Left renal pelvis (tissue), 4 donors: ENCODE measurements around the gene RCN2. TPM values are rescaled to one million over a fixed set of nuclear protein-coding genes. Genes with fewer than 3 reads are reported as not detected.

Experiments
- DNase-seq, 4 donors: peaks; one replicate each; pipeline ENCODE4 v3.0.0-alpha.2; 2013; ENCODE audit warnings: low read depth in 4 of 4, low spot score in 3 of 4
- polyA plus RNA-seq, 4 donors: library from polyadenylated mRNA; unstranded; fragments of 120-200 nt; gene quantifications; one replicate each; pipeline ENCODE4 v1.2.1, GENCODE V29; 2013; ENCODE audit not compliant: insufficient read length in 4 of 4

RCN2 gene
- polyA plus RNA-seq, 4 donors = 181 to 296 (median 210) TPM

- no peak for DNase-seq
These were observed 41.1 kb downstream of the RCN2 start for GRCh38 chr15:76972389-76973361.

GRCh38 chr15:76973362-76973743 is 41.8 kb downstream of the RCN2 start:
- no peak for DNase-seq

- no peak for DNase-seq
These were observed 42.4 kb downstream of the RCN2 start for GRCh38 chr15:76973906-76974305.

- DNase-seq = no peak
These were observed 43.0 kb downstream of the RCN2 start for GRCh38 chr15:76974456-76975036.

DNA sequence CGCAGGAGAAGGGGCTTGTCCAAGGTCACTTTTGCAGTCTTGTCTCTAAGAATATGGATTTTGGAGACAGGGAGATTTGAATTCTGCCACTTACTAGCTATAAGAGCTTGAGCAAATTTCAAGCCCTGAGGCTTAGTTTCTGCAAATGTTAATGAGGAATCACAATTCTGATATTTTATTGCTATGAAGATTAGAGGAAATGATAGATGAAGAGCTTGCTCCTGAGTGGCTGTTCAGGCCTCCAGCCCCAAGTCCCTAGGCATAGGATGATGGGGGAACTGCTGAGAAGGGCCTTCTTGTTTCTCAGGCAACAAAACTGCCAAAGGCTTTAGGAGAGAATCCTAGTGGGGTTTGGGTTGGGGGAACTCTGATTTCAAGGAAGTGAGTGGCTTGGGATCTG is 44.6 kb downstream of the RCN2 start:
- DNase-seq = no peak

DNA sequence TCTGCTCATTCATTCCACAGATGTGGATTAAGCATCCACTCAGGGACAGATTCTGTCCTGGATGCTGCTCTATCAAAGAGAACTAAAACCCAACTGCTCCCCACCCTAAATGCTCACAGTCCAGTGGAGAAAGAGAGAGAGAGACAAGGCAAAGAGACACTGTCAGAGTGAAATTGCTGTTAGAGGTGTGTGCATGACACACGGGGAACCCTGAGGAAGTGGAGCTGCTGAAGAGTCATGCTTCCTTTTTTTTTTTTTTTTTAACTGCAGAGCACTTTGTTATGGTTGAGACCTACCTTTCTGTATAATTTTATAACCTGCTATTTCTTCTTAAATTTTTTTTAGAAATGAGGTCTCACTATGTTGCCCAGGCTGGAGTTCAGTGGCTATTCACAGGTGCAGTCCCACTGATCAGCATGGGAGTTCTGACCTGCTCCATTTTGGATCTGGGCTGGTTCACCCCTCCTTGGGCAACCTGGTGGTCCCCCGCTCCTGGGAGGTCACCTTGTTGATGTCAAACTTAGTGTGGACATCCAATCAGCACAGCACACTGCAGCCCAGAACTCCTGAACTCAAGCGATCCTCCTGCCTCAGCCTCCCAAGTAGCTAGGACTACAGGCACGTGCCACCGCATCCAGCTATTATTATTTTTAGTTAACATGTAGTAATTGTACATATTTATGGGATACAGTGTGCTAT is 45.2 kb downstream of the RCN2 start:
- DNase-seq = no peak

DNA sequence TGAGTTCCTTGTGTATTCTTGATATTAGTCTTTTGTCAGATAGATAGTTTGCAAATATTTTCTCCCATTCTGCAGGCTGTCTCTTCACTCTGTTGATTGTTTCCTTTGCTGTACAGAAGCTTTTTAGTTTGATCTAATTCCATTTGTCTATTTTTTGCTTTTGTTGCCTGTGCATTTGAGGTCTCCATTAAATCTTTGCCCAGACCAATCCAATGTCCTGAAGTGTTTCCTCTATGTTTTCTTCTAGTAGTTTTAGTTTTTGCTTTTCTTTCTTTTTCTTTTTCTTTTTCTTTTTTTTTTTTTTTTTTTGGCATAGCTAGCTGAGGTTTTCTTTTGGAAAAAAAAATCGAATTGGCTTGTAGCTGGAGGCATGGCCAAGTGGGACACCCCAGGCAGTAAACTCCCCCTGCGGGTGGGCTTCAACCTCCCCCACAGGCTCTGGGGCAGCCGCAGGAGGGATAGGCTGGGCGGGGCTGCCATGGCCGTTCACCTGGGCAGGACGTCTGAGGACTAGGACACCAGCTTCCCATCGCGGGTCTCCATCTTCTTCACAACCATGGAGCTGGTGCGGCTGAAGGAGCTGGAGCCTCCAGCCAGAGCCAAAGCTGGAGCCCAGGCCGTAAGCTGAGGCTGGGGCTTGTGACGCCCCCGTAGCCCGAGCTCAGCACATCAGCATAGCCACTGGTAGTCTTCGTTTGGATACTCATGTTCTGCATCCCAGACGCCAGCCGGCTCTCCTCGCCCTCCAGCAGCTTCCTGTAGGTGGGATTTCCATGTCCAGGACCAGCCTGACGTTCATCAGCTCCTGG is 47.2 kb downstream of the RCN2 start:
- DNase-seq = no peak

DNA sequence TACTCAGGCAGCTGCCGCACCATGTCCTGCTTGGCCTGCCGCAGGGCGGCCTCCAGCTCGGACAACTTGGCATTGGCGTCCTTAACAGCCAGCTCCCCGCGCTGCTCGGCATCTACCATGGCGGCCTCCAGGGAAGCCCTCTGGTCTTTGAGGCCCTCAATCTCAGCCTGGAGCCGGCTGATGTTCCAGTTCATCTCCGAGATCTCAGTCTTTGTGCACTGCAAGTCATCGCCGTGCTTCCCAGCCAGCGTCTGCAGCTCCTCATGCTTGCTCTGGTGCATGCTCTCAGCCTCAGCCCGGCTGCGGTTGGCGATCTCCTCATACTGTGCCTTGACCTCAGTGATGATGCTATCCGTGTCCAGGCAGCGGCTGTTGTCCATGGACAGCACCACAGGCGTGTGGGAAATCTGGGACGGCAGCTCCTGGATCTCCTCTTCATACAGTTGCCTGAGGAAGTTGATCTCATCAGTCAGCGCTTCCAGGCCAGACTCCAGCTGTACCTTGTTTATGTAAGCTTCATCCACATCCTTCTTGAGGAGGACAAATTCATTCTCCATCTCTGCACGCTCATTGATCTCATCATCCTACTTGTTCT is 47.9 kb downstream of the RCN2 start:
- DNase-seq = no peak

DNA sequence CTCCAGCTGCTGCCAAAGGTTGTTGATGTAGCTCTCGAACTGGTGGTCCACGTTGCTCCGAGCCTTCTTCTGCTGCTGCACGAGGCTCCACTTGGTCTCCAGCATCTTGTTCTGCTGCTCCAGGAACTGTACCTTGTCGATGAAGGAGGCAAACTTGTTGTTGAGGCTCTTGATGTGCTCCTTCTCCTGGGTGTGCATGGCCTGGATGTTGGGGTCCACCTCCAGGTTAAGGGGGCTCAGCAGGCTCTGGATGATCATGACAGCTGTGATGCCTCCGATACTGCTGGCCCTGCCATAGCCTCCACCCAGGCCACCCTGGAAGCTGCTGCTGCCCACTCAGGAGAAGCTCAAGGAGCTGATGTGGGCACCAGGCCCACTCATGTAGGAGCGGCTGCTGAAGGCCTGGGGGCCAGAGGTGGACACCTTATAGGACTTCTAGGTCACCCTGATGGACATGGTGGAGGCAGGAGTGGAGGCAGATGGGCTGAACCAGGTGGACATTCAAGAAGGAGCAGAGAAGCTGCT is 48.5 kb downstream of the RCN2 start:
- DNase-seq = no peak

- DNase-seq = no peak
These were observed 50.8 kb downstream of the RCN2 start for GRCh38 chr15:76982356-76982755.

DNA sequence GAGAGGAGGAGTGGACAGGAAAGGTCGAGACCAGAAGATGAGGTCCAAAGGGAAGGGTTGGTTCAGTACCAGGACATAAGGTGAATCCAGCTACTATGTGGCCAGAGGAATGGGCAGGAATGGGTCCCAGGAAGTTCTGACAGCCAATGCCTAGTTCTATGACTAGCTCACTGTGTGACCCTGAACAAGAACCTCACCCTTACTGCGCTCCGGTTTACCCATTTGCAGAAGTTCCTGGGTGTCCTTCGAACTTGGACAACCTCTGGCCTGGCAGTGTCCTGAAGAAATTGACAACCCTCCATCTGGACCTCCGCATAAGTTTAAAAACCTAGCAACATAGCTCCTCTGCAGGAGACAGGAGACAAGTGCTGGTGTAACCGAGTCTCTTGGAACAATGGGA is 51.2 kb downstream of the RCN2 start:
- DNase-seq = no peak

DNA sequence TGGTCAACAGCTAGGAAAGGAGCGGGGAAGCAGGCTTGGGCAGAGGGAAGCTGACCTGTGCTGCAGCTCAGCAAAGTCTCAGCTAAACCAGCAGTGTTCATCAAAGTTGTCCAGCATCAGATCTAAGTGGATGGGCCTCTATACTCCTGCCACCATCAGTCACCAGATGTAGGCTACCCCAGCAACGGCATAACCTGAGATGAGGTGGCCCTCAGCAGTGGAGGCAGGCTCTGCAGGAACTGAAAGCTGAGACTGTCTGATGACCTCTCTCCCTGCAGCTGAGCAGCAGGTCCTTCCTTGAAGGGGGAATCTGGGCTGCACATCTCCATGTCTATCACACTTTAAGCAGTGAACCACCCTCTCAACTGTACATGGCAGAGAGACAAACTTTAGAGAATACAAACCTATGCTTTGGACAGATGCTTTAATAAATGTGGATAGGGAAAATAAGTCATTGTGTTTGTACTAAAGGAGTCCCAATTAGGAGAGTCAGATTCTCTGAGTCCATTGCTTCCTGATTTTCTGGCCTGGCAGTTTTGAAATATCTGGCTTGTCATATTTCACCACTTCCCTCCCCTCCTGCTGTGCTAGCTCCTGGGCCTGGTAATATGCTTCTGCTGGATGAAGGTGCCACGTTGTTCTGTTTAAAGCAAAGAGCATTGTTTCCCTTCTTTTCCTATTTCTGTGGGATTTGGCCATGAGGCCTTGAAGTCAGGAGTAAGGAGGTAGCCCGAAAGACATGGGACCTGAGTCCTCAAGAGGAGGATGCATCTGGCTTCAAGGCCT is 52.2 kb downstream of the RCN2 start:
- no peak for DNase-seq

DNA sequence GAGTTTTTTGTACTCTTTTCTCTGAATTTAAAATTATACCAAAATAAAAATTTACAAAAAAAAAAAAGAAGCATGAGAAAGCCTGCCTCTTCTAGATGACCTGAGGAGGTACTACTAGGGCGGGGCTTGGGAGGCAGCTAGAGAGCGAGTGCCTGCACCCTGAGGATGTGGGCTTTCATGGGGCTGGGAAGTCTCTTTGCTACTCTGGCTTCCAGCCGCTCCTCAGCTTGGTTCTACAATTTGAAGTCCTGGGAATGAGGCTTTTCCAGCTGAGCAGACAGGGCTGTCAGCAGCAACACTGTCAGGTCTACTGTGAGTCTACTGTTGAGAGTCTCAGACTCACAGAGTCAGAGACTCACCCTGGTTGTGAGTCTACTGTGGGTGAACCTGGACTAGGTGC is 55.2 kb downstream of the RCN2 start:
- DNase-seq = no peak

DNA sequence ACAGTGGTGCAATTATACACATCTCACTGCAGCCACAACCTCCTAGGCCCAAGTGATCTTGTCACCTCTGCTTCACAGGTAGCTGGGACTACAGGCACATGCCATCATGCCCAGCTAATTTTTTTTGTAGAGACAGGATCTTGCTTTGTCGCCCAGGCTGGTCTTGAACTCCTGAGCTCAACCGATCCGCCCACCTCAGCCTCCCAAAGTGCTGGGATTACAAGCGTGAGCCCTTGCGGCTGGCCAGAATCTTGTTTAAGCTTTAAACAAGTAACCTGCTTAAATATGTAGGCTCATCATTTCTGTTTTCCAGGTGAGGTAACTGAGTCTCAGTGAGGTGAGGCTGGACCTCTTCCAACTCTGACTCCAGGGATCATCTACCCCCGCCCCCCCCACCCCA is 55.7 kb downstream of the RCN2 start:
- DNase-seq = no peak

- no peak for DNase-seq
These were observed 56.6 kb downstream of the RCN2 start for GRCh38 chr15:76987896-76988860.

DNA sequence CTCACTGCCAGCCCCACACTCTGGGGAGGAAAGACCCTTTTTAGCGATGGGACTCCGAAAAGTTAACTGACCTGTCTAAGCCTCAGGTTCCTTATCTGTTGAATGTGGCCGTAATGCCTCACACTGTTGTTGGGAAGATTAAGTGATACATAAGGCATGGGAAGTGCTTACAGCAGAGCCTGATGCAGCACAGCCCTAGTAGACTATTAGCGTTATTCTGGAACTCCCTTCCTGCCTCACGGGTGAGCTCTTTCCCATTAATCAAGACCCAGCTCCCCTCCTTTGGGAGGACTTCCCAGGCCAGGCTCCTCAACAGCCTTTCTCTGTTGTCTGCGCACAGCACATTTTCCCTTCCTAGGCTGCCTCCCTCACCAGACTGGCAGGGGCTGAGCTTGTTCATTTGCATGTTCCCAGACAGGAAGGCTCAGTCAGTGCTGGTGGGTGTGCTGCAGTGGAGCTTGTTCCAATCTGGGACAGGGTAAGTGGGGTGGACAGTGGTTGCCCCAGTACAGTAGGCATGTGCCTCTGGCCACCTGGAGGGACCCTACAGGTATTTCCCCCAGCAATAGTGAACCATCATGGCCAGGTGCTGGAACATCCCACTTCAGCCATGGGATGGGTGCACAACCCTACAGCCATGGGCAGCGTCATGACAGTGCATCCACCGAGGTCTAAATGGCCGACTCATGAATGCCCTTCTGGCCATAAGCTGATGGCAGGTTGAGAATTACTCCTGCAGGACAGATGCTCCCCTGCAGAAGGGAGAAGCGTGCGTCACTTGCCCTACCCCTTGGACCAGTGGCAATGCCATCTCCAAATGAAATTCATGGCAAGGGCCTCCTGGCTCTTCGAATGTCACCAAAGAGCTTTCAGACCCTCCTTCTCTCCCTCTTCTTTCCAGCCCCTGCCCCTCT is 57.6 kb downstream of the RCN2 start:
- DNase-seq = no peak

GRCh38 chr15:76991048-76991447 is 59.5 kb downstream of the RCN2 start:
- DNase-seq = no peak
